MM.1S (cell line): Measurements from ENCODE around the gene KLHDC3.
"Not testable (repeated sequence)": the region's sequence is repeated elsewhere in the genome, so short reads cannot be mapped to it uniquely, and the experiment has no call there.

Experiments used
- DNase-seq: peaks from one replicate; pipeline ENCODE4 v3.0.0-alpha.2; 2015
- H2AFZ ChIP-seq: fragments of 300-600 bp; sonication (generic); 2 replicates; pipeline ENCODE4 v1.6.0; 2016; ENCODE audit warnings: antibody characterized with exemption, low read length
- H3F3A ChIP-seq: fragments of 300-600 bp; sonication (generic); 2 replicates; pipeline ENCODE4 v1.6.1; 2016; ENCODE audit warnings: mild to moderate bottlenecking, antibody characterized with exemption, low read length, moderate library complexity, mixed read lengths; ENCODE audit not compliant: insufficient read depth
- H3K27ac ChIP-seq: fragments of 300-600 bp; sonication (generic); 2 replicates; pipeline ENCODE4 v1.5.1; 2016; ENCODE audit warnings: mild to moderate bottlenecking, low read length
- H3K27me3 ChIP-seq: fragments of 300-600 bp; sonication (generic); replicated peaks from 2 replicates; pipeline ENCODE4 v1.6.0; 2016; ENCODE audit warnings: low read length; ENCODE audit not compliant: insufficient read depth
- H3K36me3 ChIP-seq: fragments of 300-600 bp; sonication (generic); replicated peaks from 2 replicates; pipeline ENCODE4 v1.6.1; 2016; ENCODE audit warnings: mild to moderate bottlenecking, low read length, mixed read lengths; ENCODE audit not compliant: insufficient read depth
- H3K4me1 ChIP-seq: fragments of 300-600 bp; sonication (generic); 2 replicates; pipeline ENCODE4 v1.6.1; 2016; ENCODE audit warnings: low read length, mixed read lengths
- H3K4me2 ChIP-seq: fragments of 300-600 bp; sonication (generic); 2 replicates; pipeline ENCODE4 v1.6.0; 2016; ENCODE audit warnings: low read depth, low read length
- H3K4me3 ChIP-seq: fragments of 300-600 bp; sonication (generic); 2 replicates; pipeline ENCODE4 v1.5.1; 2016; ENCODE audit warnings: low read length, mixed read lengths
- H3K79me2 ChIP-seq: fragments of 300-600 bp; sonication (generic); 2 replicates; pipeline ENCODE4 v1.6.1; 2016; ENCODE audit warnings: mixed run types, low read length, mixed read lengths
- H3K9ac ChIP-seq: fragments of 300-600 bp; sonication (generic); 2 replicates; pipeline ENCODE4 v1.6.1; 2016; ENCODE audit warnings: low read length, mixed read lengths
- H3K9me2 ChIP-seq: fragments of 300-600 bp; sonication (generic); replicated peaks from 2 replicates; pipeline ENCODE4 v1.6.1; 2016; ENCODE audit warnings: mild to moderate bottlenecking, low read length, mixed read lengths; ENCODE audit not compliant: insufficient read depth
- H3K9me3 ChIP-seq: fragments of 300-600 bp; sonication (generic); replicated peaks from 2 replicates; pipeline ENCODE4 v1.6.1; 2016; ENCODE audit warnings: mild to moderate bottlenecking, low read length, mixed read lengths; ENCODE audit not compliant: insufficient read depth
- H4K20me1 ChIP-seq: fragments of 300-600 bp; sonication (generic); 2 replicates; pipeline ENCODE4 v1.6.1; 2016; ENCODE audit warnings: mild to moderate bottlenecking, low read length, moderate library complexity, mixed read lengths; ENCODE audit not compliant: insufficient read depth
- CTCF ChIP-seq: fragments of 300-600 bp; sonication (generic); IDR thresholded peaks from 2 replicates; pipeline ENCODE4 v1.5.1; 2016; ENCODE audit warnings: antibody characterized with exemption, low read length, mixed read lengths
- EZH2 ChIP-seq: fragments of 300-600 bp; sonication (generic); optimal IDR thresholded peaks from 2 replicates; pipeline ENCODE3; 2017; ENCODE audit warnings: low read depth, mild to moderate bottlenecking, antibody characterized with exemption, low read length, mixed read lengths
- EZH2phosphoT487 ChIP-seq: fragments of 300-600 bp; sonication (generic); IDR thresholded peaks from 2 replicates; pipeline ENCODE4 v1.6.1; 2018; ENCODE audit warnings: antibody characterized with exemption, low read length

KLHDC3 gene

DNA sequence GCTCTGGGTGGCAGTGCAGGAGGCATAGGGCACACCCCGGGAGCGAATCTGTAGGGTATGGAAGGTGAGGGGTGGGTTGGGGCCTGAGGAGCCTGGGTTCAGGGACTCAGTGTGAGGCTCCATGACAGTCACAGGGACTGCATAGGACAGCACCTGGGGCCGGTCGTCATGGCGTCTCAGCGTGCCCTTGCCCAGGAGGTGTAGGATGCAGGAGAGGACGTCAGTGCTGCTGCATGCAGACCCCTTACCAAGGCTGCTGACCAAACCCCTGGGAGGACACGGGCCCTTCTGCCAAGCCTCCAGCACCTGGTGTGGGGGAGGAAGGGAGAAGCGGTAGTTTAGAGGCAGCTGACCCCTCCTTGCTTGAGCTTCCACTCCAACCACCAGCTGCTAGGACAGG lies 23.7 kb downstream of the KLHDC3 start:
- H3K4me3 ChIP-seq, result no peak overlapping the region
- H3K36me3 ChIP-seq, result no peaks in the 10 kb centered on the region
- H3K79me2 ChIP-seq, result no peaks in the 10 kb centered on the region
- H3K27ac ChIP-seq, result no peak overlapping the region
- no peaks in the 10 kb centered on the region for H3F3A ChIP-seq
- TF ChIP-seq EZH2phosphoT487 (no peak), EZH2 (no peak), CTCF (no peak)
- no peak overlapping the region for H2AFZ ChIP-seq
- no peak for DNase-seq
- no peak overlapping the region for H3K9ac ChIP-seq
- peaks cover 4% of the 10 kb centered on the region; the same call in 1 of the 2 replicates for H3K4me1 ChIP-seq
- no peaks in the 10 kb centered on the region for H3K9me3 ChIP-seq
- H3K4me2 ChIP-seq, result no peak overlapping the region
- H3K9me2 ChIP-seq, result no peaks in the 10 kb centered on the region
- no peaks in the 10 kb centered on the region for H3K27me3 ChIP-seq
- no peaks in the 10 kb centered on the region for H4K20me1 ChIP-seq

GRCh38 chr6:43038727-43039126 lies 24.7 kb downstream of the KLHDC3 start:
- Histone ChIP-seq H3K36me3 (no peaks in the 10 kb centered on the region), H3K9ac (no peak overlapping the region)

DNA sequence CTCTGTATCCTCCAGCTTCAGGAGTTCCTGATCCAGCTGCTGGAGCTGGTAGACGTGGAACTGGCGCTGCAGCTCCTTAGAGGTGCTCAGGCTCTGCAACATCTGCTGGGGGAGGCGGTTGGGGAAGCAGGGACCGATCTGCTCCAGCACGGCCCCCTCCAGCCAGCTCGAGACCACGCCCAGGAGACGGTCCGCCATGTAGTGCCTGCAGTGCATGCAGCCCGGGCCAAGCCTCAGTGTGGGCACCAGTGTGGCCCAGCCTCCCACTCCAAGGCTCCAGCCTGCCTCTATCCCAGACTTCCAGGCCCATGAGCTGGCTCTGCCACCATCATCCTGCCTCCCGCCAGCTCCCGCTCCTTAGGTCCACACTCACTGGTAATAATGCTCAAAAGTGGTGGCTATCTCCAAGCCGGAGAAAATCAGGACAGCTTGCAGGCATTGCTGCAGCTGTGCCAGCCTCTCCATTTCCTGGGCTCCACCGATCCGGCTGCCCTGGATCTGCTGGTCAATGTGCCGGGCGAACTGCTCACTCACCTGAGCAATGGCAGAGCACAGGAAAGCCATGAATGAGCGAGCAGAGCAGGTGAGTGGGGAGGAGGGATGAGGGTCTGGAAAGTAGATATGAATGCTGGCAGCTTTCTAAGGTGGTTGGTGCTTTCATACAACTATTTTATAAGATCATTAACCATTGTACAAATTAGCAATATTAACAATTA lies 26.7 kb downstream of the KLHDC3 start:
- no peaks in the 10 kb centered on the region for H3K36me3 ChIP-seq

More at GRCh38 chr6:43038727-43039126, 24.7 kb downstream of the KLHDC3 start:
- H3K79me2 ChIP-seq, result no peaks in the 10 kb centered on the region
- no peak overlapping the region for H3K27ac ChIP-seq
- no peak for DNase-seq
- no peak overlapping the region for H3K4me2 ChIP-seq
- H3K4me1 ChIP-seq, result peaks cover 4% of the 10 kb centered on the region; the same call in 1 of the 2 replicates
- no peaks in the 10 kb centered on the region for H3K9me2 ChIP-seq
- TF ChIP-seq EZH2 (no peak), CTCF (no peak), EZH2phosphoT487 (no peak)
- no peaks in the 10 kb centered on the region for H4K20me1 ChIP-seq
- no peak overlapping the region for H2AFZ ChIP-seq
- H3K27me3 ChIP-seq, result no peaks in the 10 kb centered on the region
- no peak overlapping the region for H3K4me3 ChIP-seq
- no peaks in the 10 kb centered on the region for H3F3A ChIP-seq
- no peaks in the 10 kb centered on the region for H3K9me3 ChIP-seq

GRCh38 chr6:43041475-43041874 lies 27.4 kb downstream of the KLHDC3 start:
- H4K20me1 ChIP-seq, H3K9ac ChIP-seq, H3K4me1 ChIP-seq, H3K4me2 ChIP-seq, H3K27ac ChIP-seq, H3K79me2 ChIP-seq, H2AFZ ChIP-seq, H3K9me2 ChIP-seq, H3K36me3 ChIP-seq, DNase-seq, H3K9me3 ChIP-seq, H3K27me3 ChIP-seq, H3F3A ChIP-seq, H3K4me3 ChIP-seq: not testable (repeated sequence)

More for the DNA sequence above, 26.7 kb downstream of the KLHDC3 start:
- Histone ChIP-seq H3F3A (no peaks in the 10 kb centered on the region), H2AFZ (no peak overlapping the region), H3K27ac (no peak overlapping the region), H3K79me2 (no peaks in the 10 kb centered on the region), H3K4me1 (peaks cover 4% of the 10 kb centered on the region; the same call in 1 of the 2 replicates), H3K9me2 (no peaks in the 10 kb centered on the region), H3K4me3 (no peak overlapping the region), H4K20me1 (no peaks in the 10 kb centered on the region), H3K9ac (no peak overlapping the region), H3K4me2 (no peak overlapping the region), H3K9me3 (no peaks in the 10 kb centered on the region), H3K27me3 (no peaks in the 10 kb centered on the region)
- DNase-seq, result no peak
- TF ChIP-seq EZH2phosphoT487 (no peak), EZH2 (no peak), CTCF (no peak)
